HEK293T (cell line): ENCODE data around the gene CIC.

Experiments
- CTBP1 ChIP-seq: fragments of 450-650 bp; IDR thresholded peaks from 2 replicates; pipeline ENCODE4 v1.6.1; 2016; ENCODE audit warnings: borderline replicate concordance
- ELF4 ChIP-seq: fragments of 450-650 bp; IDR thresholded peaks from 2 replicates; pipeline ENCODE4 v1.6.1; 2017; ENCODE audit warnings: antibody characterized with exemption

- TF ChIP-seq CTBP1, result no peak
- TF ChIP-seq ELF4, result no peak
These were observed 19.3 kb upstream of the CIC start for GRCh38 chr19:42249769-42250168.
